HG03442 (cell line): Measurements from ENCODE around the gene PCED1B.

Experiments
- ATAC-seq: cut with Tn5 transposase; IDR thresholded peaks from one replicate; pipeline ENCODE4 v1.9.1; 2021; ENCODE audit warnings: mild to moderate bottlenecking, moderate library complexity; ENCODE audit not compliant: unreplicated experiment

The PCED1B gene

DNA sequence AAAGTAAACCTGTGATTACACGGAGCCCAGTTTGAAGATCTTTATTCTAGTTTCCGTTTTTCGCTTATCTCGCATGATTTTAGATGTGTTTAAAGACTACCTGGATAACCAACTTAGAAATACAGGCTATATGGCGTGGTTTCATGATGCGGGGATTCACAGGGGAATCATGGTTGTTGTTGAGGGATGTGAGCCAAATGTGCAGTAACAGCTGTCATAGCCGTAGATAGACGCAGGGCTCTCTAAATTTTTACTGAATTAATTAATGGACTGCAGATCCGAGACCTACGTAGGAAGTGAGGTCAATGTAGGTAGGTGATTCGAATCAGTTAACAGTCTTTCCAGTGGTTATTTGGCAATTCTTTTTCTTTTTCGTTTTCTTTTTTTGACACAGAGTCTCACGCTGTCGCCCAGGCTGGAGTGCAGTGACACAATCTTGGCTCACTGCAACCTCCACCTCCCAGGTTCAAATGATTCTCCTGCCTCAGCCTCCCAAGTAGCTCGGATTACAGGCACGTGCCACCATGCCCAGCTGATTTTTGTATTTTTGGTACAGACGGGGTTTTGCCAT, 145.2 kb downstream of the PCED1B start:
- ATAC-seq = no peak

DNA sequence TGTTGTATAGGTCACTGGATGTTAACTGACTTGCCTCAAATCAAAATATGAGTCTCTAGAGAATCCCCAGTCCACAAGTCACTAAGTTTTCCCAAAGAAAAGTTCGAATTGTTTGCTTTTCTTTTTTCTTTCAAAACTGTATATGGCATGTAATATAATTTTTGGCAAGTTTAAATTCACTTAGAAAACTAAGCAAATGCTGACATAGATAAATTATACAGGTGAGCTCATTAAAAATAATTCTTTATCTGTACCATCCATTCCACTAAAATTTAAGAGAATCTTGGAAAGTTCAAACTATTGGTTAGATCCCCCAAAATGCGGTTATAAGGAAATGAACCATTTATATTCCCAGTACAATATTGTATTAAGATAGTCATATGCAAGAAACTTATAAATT, 145.9 kb downstream of the PCED1B start:
- no peak for ATAC-seq

DNA sequence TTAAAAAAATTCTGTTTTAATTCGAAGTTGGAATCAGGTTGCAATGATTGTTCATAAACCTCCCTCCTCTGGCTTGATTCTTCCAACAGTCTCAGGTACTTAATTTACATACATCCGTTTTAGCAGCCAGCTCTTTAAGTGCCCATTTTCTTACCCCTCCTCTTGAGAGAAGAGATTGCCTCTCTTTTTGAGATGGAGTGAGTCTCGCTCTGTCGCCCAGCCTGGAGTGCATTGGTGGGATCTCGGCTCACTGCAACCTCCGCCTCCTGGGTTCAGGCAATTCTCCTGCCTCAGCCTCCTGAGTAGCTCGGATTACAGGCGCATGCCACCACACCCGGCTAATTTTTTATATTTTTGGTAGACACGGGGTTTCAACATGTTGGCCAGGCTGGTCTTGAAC, 146.8 kb downstream of the PCED1B start:
- no peak for ATAC-seq

- no peak for ATAC-seq
Observed at GRCh38 chr12:47228802-47229201, 149.4 kb downstream of the PCED1B start.

- no peak for ATAC-seq
Observed at GRCh38 chr12:47231456-47231855, 152.0 kb downstream of the PCED1B start.

DNA sequence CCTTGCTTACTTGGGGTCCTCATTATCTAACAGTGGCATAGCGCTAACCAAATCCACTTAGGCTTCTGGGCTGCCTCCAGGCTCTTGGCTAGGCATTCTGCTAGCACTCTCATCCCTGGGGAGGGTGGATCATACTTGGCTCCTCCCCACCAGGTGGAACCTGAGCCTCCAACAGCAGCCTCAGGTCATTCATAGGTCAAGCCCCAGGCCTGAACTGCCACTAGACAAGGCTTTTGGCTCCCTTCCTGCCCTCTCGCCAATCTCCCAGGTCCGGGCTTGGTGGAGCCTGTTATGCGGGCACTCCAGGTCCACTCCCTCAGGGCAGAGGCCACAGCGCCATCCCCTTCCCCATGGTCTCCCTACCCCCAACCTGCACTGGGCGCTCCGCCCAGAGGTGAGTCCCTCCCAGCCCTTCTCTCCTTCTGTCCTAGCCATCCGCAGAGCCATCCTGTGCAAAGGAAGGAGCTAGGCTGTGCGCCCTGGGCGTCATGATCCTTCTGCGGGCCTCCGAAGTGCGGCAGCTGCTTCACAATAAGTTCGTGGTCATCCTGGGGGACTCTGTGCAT, 155.2 kb downstream of the PCED1B start:
- ATAC-seq = no peak

- no peak for ATAC-seq
Observed at GRCh38 chr12:47235258-47236040, 156.0 kb downstream of the PCED1B start.

- ATAC-seq = no peak
Observed at GRCh38 chr12:47236109-47236714, 156.8 kb downstream of the PCED1B start.

- ATAC-seq = no peak
Observed at GRCh38 chr12:47237751-47238211, 158.4 kb downstream of the PCED1B start.

- no peak for ATAC-seq
Observed at GRCh38 chr12:47238669-47239114, 159.3 kb downstream of the PCED1B start.

- no peak for ATAC-seq
Observed at GRCh38 chr12:47242426-47242825, 163.0 kb downstream of the PCED1B start.

GRCh38 chr12:47244835-47245234, 165.4 kb downstream of the PCED1B start:
- ATAC-seq = no peak

- no peak for ATAC-seq
Observed at GRCh38 chr12:47245623-47246022, 166.2 kb downstream of the PCED1B start.

- ATAC-seq = no peak
Observed at GRCh38 chr12:47247418-47247817, 168.0 kb downstream of the PCED1B start.

- ATAC-seq = no peak
Observed at GRCh38 chr12:47249082-47249481, 169.7 kb downstream of the PCED1B start.

DNA sequence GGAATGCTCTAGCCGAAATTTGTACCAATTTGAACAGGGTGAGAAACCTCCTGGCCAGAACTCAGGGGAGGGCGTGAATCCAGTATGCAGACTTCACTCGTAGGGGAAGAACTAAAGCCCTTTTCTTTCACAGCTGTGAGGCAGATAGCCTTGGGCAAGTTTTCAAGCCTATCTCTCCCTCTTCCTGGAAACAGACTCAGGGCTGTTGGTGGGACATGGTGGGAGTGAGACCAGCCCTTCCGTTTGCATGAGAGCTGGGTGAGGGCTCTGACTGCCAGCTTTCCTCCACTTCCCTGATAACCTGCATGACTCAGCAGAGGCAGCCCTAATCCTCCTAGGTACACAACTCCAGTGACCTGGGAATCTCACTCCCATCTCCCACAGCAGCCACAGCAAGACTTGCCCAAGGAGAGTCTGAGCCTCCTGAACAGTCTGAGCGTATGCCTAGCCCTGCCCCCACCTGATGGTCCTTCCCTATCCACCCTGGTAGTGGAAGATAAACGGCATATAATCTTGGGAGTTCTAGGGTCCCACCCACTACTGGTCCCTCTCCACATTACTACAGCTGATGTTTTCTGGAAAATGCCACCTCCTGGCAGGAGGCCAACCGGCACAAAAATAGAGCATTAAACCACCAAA, 170.4 kb downstream of the PCED1B start:
- no peak for ATAC-seq

GRCh38 chr12:47251919-47252318, 172.5 kb downstream of the PCED1B start:
- ATAC-seq = no peak

DNA sequence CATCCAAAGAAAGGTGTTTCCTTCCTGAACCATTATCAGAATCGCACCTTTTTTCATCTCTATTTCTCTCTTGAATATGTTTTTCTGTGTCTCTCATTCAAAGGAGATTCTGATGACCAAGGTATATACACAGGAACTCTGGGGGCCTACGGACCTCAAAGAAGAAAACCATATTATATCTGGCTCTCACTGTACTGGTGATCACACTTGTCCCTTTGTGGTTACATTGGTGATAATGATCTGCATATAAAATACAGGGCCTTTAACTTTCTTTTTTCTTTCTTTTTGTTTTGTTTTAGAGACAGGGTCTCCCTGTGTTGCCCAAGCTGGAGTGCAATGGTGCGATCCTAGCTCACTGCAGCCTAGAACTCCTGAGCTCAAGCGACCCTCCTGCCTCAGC, 185.5 kb downstream of the PCED1B start:
- ATAC-seq = no peak

DNA sequence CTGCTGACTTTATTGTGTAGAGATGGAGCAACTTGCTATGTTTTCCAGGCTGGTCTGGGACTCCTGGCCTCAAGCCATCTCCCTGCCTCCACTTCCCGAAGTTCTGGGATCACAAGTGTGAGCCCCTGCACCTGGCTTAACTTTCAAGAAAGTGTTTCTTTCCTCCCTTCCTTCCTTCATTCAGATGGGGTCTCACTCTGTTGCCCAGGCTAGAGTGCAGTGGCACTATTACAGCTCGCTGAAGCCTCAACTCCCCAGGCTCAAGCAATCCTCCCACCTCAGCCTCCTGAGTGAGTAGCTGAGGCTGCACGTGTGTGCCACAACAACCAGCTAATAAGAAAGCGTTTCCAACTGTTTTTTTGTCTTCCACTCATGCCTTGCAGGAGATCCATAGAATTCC, 186.0 kb downstream of the PCED1B start:
- ATAC-seq = no peak

GRCh38 chr12:47267571-47267970, 188.2 kb downstream of the PCED1B start:
- no peak for ATAC-seq
